Cardiac muscle cell (in vitro differentiated cells and primary cell): ENCODE measurements around the gene RNGTT. TPM values are rescaled to one million over a fixed set of nuclear protein-coding genes. Genes with fewer than 3 reads are reported as not detected.

Experiments
- DNase-seq, 2 donors: peaks; one replicate each; pipeline versions ENCODE4 v3.0.0 to v3.0.0-alpha.2; 2010 to 2017; ENCODE audit warnings: low read depth in 1 of 2, low spot score in 1 of 2
- H3K27ac ChIP-seq: fragments of 200-600 bp; sonication (generic); 2 replicates; pipeline ENCODE4 v1.5.1; 2016
- H3K27me3 ChIP-seq: fragments of 200-600 bp; sonication (generic); 2 replicates; pipeline ENCODE4 v1.6.0; 2016; ENCODE audit warnings: control low read depth
- H3K36me3 ChIP-seq: fragments of 200-600 bp; sonication (generic); 2 replicates; pipeline ENCODE4 v1.5.1; 2016; ENCODE audit warnings: control low read depth
- H3K4me1 ChIP-seq: fragments of 200-600 bp; sonication (generic); 2 replicates; pipeline ENCODE4 v1.8.1; 2017; ENCODE audit warnings: low read depth, mild to moderate bottlenecking, mixed run types
- H3K4me3 ChIP-seq: fragments of 200-600 bp; sonication (generic); 2 replicates; pipeline ENCODE4 v1.5.1; 2016; ENCODE audit warnings: mild to moderate bottlenecking
- H3K9me3 ChIP-seq: fragments of 200-600 bp; sonication (generic); 2 replicates; pipeline ENCODE4 v1.5.1; 2017; ENCODE audit warnings: low read depth, mild to moderate bottlenecking, control low read depth
- polyA plus RNA-seq: library from polyadenylated mRNA; unstranded; fragments of >200 nt; fragmentation: Nextera tagmentation; extraction: Ambion mirVana; gene quantifications from 2 replicates; pipeline ENCODE4 v1.2.1, GENCODE V29; 2016
- total RNA-seq: library from RNA; depleted of rRNA; stranded (reverse); fragments of >200 nt; gene quantifications from 2 replicates; pipeline ENCODE4 v1.2.3, GENCODE V29; 2016
- TF ChIP-seq, protein P1 (sequence below): IDR thresholded peaks from 2 replicates; pipeline ENCODE4 v1.5.1; 2012; ENCODE audit warnings: low read depth, mild to moderate bottlenecking, low read length

The RNGTT gene
- total and polyA plus RNA-seq, 2 experiments from 2014 or later, result 10.9 to 12.5 TPM

DNA sequence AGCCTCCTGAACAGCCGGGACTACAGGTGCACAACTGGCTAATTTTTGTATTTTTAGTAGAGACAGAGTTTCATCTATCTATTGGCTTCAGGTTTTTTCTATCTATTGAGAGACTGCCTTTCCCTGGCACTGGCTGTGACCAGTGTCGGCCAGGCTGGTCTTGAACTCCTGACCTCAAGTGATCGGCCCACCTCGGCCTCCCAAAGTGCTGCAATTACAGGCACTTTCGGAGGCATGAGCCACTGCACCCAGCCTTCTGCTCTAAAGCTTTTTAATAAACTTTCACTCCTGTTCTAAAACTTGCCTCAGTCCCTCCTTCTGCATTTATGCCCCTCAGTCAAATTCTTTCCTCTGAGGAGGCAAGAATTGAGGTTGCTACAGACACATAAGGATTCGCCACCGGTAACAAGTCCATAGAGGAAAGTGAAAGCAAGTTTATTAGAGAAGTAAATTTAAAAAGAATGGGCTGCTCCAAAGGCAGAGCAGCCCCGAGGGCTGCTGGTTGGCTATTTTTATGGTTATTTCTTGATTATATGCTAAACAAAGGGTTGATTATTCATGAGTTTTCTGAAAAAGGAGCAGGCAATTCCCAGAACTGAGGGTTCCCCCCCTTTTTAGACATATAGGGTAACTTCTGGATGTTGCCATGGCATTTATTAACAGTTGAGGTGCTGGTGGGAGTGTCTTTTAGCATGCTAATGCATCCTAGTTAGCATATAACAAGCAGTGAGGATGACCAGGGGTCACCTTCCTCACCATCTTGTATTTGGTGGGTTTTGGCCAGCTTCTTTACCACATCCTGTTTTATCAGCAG is 44.8 kb upstream of the RNGTT start:
- TF ChIP-seq, protein P1, sequence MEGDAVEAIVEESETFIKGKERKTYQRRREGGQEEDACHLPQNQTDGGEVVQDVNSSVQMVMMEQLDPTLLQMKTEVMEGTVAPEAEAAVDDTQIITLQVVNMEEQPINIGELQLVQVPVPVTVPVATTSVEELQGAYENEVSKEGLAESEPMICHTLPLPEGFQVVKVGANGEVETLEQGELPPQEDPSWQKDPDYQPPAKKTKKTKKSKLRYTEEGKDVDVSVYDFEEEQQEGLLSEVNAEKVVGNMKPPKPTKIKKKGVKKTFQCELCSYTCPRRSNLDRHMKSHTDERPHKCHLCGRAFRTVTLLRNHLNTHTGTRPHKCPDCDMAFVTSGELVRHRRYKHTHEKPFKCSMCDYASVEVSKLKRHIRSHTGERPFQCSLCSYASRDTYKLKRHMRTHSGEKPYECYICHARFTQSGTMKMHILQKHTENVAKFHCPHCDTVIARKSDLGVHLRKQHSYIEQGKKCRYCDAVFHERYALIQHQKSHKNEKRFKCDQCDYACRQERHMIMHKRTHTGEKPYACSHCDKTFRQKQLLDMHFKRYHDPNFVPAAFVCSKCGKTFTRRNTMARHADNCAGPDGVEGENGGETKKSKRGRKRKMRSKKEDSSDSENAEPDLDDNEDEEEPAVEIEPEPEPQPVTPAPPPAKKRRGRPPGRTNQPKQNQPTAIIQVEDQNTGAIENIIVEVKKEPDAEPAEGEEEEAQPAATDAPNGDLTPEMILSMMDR, result no peak
- no peak for DNase-seq
- H3K4me1 ChIP-seq, result peaks cover 3% of the 10 kb centered on the region
- no peaks in the 10 kb centered on the region for H3K9me3 ChIP-seq
- no peak overlapping the region for H3K4me3 ChIP-seq
- H3K36me3 ChIP-seq, result no peaks in the 10 kb centered on the region
- H3K27me3 ChIP-seq, result no peaks in the 10 kb centered on the region
- no peak overlapping the region for H3K27ac ChIP-seq

DNA sequence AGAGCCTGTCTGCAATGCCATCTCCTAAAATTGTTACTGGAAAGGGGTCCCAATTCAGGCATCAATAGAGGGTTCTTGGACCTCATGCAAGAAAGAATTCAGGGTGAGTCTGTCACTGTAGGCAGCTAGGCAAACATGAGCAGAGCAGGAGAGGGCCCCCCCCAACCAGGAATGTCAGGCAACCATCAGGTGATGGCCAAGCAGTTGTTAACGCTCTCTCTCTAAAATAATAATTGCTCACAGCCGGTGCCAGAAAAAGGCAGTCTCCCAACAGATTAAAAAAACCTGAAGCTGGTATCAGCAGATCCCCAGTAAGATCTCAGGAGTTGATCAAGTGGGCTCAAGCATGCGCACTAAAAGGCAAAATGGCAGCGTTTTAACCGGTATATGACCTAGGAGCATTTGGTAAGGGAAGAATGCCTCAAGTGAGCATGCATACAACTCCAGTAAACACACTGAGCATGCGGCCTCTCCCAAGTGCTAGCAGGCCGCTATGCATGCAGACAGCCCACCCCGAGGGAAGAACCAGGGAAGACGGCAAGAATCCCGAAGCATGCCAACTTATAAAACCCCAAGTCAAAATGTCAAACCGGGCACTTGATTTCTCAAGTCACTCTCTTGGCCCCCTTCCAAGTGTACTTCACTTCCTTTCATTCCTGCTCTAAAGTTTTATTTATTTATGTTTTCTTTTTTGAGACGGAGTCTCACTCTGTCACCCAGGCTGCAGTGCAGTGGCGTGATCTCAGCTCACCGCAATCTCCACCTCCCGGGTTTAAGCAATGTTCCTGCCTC is 44.0 kb upstream of the RNGTT start:
- Histone ChIP-seq H3K4me3 (no peak overlapping the region), H3K9me3 (no peaks in the 10 kb centered on the region), H3K27ac (no peak overlapping the region), H3K27me3 (no peaks in the 10 kb centered on the region), H3K4me1 (peaks cover 3% of the 10 kb centered on the region), H3K36me3 (no peaks in the 10 kb centered on the region)
- TF ChIP-seq, protein P1, result no peak
- peak in 1 of 2 donors; percentile 27 for DNase-seq

DNA sequence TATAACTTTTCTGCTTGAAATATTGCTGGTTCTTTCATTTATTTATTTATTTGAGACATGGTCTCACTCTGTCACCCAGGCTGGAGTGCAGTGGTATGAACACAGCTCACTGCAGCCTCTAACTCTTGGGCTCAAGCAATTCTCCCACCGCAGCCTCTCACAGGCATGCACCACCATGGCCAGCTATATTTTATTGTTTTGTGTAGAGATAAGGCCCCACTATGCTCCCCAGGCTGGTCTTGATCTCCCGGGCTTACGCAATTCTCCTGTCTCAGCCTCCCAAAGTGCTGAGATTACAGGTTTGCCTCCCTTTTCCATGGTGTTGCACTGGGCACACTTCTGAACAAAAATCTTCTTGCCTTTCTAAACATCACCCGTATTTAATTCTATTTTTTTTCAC is 39.1 kb upstream of the RNGTT start:
- Histone ChIP-seq H3K9me3 (no peaks in the 10 kb centered on the region), H3K27ac (no peak overlapping the region), H3K4me3 (no peak overlapping the region), H3K4me1 (peaks cover 3% of the 10 kb centered on the region), H3K27me3 (no peaks in the 10 kb centered on the region), H3K36me3 (no peaks in the 10 kb centered on the region)
- DNase-seq, result peak in 1 of 2 donors; percentile 42
- TF ChIP-seq, protein P1, result no peak

DNA sequence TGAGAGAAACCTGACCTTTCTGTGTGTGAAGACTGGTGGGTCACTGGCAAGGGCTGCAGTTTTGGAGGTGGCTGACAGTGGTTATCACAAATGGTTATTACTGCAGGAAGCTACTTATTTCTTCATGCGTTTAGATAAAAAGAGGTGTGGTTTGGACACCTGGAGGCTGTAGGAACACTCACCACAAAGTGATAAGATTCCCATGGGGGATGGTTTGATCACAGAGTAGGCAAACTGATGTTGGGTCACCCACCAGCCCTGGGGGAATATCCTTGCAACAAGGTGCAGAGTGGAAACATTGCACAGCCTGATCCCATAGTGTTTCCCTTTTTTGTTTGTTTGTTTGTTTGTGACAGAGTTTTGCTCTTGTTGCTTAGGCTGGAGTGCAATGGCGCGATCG is 33.9 kb upstream of the RNGTT start:
- H3K27ac ChIP-seq, result no peak overlapping the region
- H3K36me3 ChIP-seq, result no peaks in the 10 kb centered on the region
- no peaks in the 10 kb centered on the region for H3K27me3 ChIP-seq
- no peaks in the 10 kb centered on the region for H3K4me1 ChIP-seq
- DNase-seq, result no peak
- TF ChIP-seq, protein P1, result no peak
- no peaks in the 10 kb centered on the region for H3K9me3 ChIP-seq
- H3K4me3 ChIP-seq, result no peak overlapping the region

DNA sequence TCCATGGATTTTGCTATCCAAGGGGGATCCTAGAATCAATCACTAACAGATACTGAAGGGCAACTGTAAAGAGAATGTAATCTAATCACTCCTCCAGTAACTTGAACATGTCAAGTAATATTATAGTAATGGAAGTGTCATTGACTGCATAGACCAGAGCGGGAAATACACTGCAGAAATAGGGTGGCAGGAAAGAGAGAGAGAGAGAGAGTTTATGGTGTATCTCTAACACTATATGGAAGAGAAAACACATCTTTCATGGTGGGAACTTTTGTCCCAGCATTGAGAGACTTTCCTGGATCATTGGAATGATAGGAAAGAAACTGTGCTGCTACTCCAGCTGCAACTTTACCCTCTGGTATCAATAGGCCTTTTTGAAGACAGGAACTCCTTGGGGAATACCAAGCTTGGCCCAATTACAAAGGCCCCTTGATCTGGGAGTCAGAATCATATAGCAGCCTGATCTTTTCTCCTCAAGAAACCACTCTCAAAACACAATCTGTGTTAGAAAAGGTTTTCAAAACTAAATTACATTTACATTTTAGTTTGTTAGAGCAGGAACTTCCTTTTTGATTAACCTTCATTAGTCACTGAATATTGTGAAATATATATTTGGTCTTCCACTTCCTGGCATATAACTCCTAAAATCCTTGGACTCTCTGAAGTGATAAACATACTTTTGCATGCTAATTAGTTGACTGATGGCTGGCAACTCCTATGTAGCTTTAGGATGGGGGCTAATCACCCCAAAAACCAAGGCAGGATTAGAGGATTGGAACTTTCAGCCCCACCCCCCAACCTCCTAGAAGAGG is 29.5 kb upstream of the RNGTT start:
- Histone ChIP-seq H3K36me3 (no peaks in the 10 kb centered on the region), H3K4me3 (no peak overlapping the region), H3K9me3 (no peaks in the 10 kb centered on the region), H3K27ac (no peak overlapping the region), H3K27me3 (no peaks in the 10 kb centered on the region), H3K4me1 (no peaks in the 10 kb centered on the region)
- peak in 1 of 2 donors; percentile 41 for DNase-seq
- TF ChIP-seq, protein P1, result no peak
